NCI-H146 (cell line): ENCODE data around the gene ABHD2.
"Not testable (repeated sequence)": the region's sequence is repeated elsewhere in the genome, so short reads cannot be mapped to it uniquely, and the experiment has no call there.

Source experiments
- DNase-seq: peaks from one replicate; lab custom pipeline; 2025; lab: John Stamatoyannopoulos, UW

The ABHD2 gene

GRCh38 chr15:89121414-89121813 lies 33.2 kb downstream of the ABHD2 start:
- peak; percentile 56 for DNase-seq

- DNase-seq, result peak; percentile 35
Observed at GRCh38 chr15:89122505-89123180, 34.4 kb downstream of the ABHD2 start.

DNA sequence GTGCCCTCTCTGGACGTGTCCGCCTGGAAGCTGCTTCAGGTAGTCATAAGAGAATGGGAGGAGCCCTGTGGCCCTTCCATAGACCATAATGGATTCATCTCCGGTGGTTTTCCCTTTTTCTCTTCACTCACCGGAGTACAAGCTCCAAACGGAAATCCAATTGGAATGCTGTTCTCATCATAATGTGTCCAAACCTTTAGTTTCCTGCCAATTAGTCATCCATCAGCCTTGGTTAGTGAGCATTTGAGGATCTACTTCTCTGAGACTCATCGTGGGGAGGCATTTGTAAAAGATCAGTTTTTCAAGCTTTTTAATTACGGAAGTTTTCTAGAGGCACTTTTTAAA lies 34.9 kb downstream of the ABHD2 start:
- DNase-seq, result no peak

DNA sequence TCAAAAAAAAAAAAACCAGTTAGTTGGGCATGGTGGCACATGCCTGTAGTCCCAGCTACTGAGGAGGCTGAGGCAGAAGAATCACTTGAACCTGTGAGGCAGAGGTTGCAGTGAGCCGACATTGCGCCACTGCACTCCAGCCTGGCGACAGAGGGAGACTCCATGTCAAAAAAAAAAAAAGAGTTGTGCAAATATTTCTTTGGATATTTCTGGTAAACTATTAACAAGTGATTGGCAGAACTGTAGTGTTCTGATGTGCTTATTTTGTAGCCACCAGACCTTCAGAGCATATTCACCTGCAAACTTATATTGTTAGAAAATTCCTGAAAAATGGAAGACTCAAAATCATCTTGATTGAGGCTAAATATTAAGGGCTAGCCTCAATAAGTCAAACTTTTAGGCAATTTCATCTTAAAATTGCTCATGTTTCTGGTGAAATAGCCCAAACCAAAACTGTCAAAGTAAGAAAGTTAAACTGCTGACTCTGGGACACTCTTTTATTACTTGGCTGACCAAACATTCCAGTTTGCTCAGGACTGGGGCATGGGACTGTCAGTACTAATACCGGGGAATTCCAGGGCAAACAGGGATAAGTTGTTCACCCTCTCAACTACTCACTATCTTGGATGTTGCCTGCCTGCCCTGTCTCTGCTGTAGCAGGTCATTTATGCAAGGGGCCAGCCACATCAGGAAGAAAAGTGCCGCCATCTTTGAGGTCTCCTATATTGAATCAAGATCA lies 37.0 kb downstream of the ABHD2 start:
- DNase-seq, result no peak

DNA sequence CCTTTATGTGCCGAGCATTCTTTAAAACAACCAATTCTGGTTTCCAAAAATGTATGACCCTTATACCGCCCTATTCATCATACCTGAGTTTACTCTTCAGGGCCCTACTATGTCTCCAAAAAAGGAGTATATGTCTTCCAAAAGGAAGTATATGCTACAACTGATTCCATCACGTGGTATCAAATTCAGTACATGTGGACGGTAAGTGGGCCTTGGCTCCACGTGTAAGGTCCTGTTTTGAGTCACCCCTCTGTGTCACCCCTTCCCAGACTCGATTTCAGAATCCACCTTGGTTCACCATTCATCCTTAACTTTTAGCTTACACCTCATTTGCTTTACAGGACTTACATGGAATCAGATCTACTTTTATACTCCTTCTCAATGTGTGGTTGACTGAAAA lies 37.8 kb downstream of the ABHD2 start:
- DNase-seq, result no peak

DNA sequence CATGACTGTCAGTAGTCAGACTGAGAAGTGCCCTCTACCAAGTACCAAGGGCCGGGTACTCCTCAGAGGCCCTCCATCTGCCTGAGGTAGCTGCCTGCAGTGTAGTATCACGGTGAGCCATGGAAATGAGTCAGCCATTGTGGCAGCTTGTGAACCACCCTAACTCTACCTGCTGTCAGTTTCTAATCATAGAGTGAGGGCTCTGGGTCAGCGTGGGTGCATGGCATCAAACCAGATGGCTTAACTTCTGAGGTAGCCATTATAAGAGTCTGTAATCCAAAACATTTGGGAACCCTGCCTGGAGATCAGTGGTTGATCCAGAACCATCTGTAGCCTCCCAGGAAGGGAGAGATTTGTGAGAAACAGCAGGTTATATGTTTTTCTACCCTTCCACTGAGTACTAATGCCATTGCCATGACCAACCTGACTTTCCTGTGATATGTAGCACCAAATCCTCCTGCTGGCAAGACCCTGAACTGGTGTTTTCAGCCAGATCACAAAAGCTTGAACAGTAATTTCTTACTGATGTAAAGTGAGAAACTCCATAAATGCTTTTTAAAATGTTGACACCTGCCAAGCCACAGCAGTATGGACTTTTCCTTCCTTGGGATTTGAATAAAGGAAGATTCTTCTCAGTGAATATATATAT lies 38.9 kb downstream of the ABHD2 start:
- DNase-seq, result no peak

GRCh38 chr15:89128320-89129122 lies 40.3 kb downstream of the ABHD2 start:
- no peak for DNase-seq

DNA sequence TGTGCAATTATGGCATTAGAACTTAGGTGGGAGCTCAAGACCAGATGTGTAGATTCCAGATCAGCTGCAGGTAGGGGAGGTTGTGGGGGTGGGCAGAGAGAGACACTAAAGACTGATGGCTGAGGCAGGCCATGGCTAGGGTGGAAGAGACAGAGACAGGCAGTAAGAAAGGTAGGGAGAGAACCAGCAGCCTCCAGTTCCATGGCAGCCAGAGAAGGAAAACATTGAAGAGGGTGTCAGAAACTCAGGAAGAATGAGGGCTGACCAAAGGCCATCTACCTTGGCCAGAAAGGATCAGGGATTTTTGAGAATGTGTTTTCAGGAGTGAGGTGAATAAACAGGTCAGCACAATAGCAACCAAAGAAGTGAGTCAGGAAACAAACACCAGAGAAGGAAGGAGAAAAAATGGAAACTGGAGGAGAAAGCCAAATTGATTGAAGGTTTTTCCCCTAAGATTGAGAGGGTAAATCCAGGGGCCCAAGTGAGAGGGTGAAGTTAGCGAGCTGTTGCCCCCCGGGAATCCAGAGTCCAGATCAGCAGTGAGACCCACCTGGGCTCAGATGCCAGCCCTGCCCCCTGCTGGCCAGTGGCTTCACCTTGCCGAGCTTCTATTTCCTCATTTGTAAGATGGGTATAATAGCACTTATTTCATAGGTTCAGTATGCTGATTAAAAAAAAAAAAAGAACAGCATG lies 41.0 kb downstream of the ABHD2 start:
- DNase-seq, result peak; percentile 64

DNA sequence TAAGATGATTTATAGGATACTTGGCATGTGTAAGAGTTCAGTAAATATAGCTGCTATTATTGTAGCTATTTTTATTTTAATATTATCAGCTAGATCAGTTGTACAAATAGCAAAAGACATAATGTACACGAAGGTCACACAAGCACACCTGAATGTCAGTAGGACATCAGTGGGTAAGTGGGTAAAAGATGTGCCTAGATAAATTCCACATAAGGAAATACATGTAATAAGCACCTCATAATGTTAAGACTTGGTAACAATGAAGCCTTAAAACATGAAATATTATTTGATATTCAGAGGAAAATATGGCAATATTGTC lies 41.5 kb downstream of the ABHD2 start:
- DNase-seq, result peak; percentile 64

GRCh38 chr15:89130201-89130600 lies 41.9 kb downstream of the ABHD2 start:
- peak; percentile 12 for DNase-seq

- no peak for DNase-seq
Observed at GRCh38 chr15:89131731-89132130, 43.5 kb downstream of the ABHD2 start.

DNA sequence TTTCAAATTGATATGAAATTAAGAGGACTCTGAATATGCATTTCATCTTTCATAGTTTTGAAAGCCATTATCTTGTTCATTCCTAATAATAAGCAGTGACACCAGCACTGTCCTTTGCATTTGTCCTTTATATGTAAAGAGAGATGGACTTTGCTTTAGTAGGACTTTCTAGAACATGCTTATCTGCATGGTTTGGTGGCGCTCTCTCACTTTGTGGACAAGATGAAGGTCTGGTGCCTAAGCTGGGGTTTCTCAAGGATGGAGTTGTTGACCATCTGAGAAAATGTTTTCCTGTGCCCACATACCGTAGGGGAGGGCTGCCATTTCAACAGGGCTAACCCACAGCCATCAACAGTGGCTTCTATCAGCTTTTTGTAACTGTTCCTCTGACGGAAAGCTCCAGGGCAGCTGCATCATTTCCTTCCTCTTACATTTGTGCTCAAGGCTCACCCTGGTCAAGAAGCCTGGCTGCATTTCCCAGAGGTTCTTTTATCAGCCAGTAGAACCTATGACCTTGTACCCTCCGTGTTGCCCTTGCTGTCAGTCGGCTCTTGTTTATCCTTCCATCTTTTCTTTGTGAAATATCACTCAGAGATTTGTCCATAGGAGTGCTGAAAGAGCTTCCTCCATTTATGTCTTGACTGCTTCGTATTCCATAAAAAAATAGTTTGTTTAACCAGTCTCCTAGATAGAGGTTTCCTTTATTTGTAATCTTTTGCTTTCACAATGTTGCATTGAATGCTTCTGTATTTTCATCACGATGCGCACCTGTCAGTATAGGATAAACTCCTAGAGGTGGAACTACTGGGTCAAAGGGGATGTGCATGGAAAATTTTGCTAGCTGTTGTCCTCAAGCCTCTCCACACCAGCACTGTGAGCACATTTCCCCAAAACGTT lies 44.6 kb downstream of the ABHD2 start:
- DNase-seq, result peak; percentile 54

GRCh38 chr15:89135387-89136077 lies 47.3 kb downstream of the ABHD2 start:
- not testable (repeated sequence) for DNase-seq

GRCh38 chr15:89136078-89136806 lies 48.0 kb downstream of the ABHD2 start:
- no peak for DNase-seq

- no peak for DNase-seq
Observed at GRCh38 chr15:89136818-89137772, 48.8 kb downstream of the ABHD2 start.

DNA sequence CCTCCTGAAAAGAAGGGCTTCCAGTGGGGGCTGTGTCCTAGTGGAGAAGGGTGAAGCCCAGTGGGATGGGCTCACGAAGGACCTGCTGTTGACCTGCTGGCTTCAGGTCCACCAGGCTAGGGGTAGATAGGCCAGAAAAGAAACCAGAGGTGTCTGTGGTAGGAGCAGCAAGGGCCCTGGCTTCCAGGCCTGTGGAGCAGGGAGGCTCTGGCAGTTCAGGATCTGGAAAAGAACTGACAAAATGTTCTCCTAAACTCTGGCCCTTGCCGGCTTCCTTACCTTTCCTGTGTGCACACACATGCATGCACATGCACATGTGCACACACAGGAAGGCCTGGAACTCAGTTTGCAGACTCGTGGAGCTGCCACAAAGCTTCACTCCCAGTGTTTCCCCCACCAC lies 49.7 kb downstream of the ABHD2 start:
- DNase-seq, result no peak

DNA sequence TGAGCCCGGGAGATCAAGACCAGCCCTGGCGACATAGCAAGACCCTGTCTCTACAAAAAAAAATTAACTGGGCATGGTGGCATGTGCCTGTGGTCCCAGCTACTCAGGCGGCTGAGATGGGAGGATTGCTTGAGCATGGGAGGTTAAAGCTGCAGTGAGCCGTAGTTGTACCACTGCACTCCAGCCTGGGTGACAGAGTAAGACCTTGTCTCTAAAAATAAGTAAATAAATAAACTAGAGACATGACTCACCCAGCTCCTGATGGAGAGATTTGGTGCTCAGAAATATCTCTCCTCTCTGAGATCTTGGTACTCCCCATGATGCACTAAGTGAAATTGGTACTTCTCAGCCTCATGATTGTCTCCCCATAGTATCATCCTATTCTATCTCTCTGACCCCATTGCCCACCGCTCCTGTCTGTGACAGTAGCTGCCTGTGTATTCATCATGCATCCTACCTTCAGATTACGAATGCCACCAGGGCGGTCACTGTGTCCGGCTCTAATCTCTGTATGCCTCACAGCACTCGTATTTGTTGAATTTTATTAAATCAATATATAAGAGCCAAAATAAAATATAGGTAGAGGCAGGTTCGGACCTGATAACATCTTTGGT lies 50.9 kb downstream of the ABHD2 start:
- no peak for DNase-seq
